T-helper 9 cell (primary cell): Measurements from ENCODE around the gene MRTFA.

Source experiments
- DNase-seq: peaks from one replicate; pipeline ENCODE4 v3.0.0-alpha.2; 2020

MRTFA gene

GRCh38 chr22:40452730-40453487, 183.6 kb downstream of the MRTFA start:
- no peak for DNase-seq

GRCh38 chr22:40451210-40451609, 185.3 kb downstream of the MRTFA start:
- DNase-seq: no peak

GRCh38 chr22:40450616-40451015, 185.9 kb downstream of the MRTFA start:
- DNase-seq: no peak

- DNase-seq: no peak
These were observed 186.9 kb downstream of the MRTFA start for GRCh38 chr22:40449676-40450035.

GRCh38 chr22:40446203-40446602, 190.3 kb downstream of the MRTFA start:
- no peak for DNase-seq

- DNase-seq: no peak
These were observed 192.2 kb downstream of the MRTFA start for GRCh38 chr22:40444178-40444831.

GRCh38 chr22:40443732-40444131, 192.8 kb downstream of the MRTFA start:
- DNase-seq: no peak

GRCh38 chr22:40441761-40442390, 194.6 kb downstream of the MRTFA start:
- DNase-seq: no peak

- DNase-seq: no peak
These were observed 199.8 kb downstream of the MRTFA start for GRCh38 chr22:40436505-40437431.

- DNase-seq: no peak
These were observed 201.8 kb downstream of the MRTFA start for GRCh38 chr22:40434745-40435144.

- no peak for DNase-seq
These were observed 202.4 kb downstream of the MRTFA start for GRCh38 chr22:40434106-40434505.

- DNase-seq: no peak
These were observed 203.0 kb downstream of the MRTFA start for GRCh38 chr22:40433416-40434090.

- DNase-seq: no peak
These were observed 203.9 kb downstream of the MRTFA start for GRCh38 chr22:40432625-40433024.

GRCh38 chr22:40432157-40432556, 204.4 kb downstream of the MRTFA start:
- DNase-seq: no peak

GRCh38 chr22:40430991-40431390, 205.5 kb downstream of the MRTFA start:
- no peak for DNase-seq

GRCh38 chr22:40429481-40429880, 207.0 kb downstream of the MRTFA start:
- no peak for DNase-seq

GRCh38 chr22:40428796-40429195, 207.7 kb downstream of the MRTFA start:
- DNase-seq: no peak

GRCh38 chr22:40426594-40427333, 209.8 kb downstream of the MRTFA start:
- no peak for DNase-seq

- DNase-seq: no peak
These were observed 211.4 kb downstream of the MRTFA start for GRCh38 chr22:40425082-40425481.

GRCh38 chr22:40423882-40424640, 212.5 kb downstream of the MRTFA start:
- no peak for DNase-seq

GRCh38 chr22:40423310-40423688, 213.2 kb downstream of the MRTFA start:
- DNase-seq: no peak
